Occipital lobe (tissue), 2 donors: Measurements from ENCODE around the gene STARD3. TPM values are rescaled to one million over a fixed set of nuclear protein-coding genes. Genes with fewer than 3 reads are reported as not detected.
"Not testable (repeated sequence)": the region's sequence is repeated elsewhere in the genome, so short reads cannot be mapped to it uniquely, and the experiment has no call there.

Experiments
- DNase-seq: peaks from one replicate; lab custom pipeline; 2025; lab: John Stamatoyannopoulos, UW
- total RNA-seq: library from RNA; depleted of rRNA; stranded (reverse); fragments of >200 nt; gene quantifications from one replicate; pipeline ENCODE4 v1.2.3, GENCODE V29; 2014

The STARD3 gene
- total RNA-seq, 1 donor from 2014 or later = 16.2 TPM

DNA sequence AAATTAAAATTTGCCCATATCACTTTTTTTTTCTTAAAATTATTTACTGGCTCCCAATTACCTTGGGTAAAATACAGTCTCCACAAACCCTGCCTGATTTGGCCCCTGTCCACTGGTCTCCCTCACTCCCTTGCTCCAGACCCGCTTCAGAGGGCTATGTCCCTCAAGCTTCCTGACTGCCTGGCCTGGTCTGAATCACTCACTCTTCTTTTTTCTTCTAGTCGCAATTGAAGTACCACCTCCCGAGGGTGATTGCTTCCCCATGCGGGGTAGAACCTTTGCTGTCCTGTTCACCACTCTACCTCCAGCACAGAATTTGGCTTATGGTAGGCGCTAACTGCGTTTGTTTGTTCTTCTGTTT, 51.5 kb downstream of the STARD3 start:
- DNase-seq = no peak

DNA sequence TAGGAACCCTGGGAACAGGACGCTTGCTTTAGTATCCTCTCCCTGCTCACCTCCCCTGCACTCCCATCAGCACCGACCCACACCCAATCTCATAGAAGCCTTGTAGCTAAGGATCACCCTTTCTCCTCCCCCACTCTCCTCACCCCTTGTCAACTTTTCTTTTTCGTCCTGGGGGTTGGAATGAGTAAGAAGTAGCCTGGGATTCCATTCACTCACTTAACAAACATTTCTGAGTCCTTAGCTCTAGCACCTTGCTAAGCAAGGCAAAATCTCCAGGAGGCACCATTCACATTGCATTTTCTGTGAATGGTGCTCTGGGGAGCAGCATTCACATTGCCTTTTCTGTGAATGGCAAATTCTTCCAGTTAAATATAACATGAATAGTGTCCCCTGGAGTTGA, 52.0 kb downstream of the STARD3 start:
- DNase-seq = no peak

GRCh38 chr17:39694593-39694992, 57.6 kb downstream of the STARD3 start:
- no peak for DNase-seq

DNA sequence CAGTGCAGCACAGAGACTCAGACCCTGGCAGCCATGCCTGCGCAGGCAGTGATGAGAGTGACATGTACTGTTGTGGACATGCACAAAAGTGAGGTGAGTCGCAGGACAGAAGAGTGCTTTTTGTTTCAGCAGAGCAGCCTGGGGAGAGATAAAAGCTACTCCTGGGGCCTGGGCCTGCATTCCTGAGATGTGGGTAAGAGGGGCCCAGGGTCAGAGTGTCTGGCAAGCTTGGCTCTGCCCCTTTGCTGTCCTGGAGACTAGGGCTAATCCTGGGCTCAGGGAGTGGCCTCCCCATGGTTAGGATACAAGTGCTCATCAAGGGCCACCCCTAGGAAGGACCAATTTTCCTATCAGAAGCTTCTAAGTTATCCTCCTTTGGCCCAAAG, 58.1 kb downstream of the STARD3 start:
- no peak for DNase-seq

DNA sequence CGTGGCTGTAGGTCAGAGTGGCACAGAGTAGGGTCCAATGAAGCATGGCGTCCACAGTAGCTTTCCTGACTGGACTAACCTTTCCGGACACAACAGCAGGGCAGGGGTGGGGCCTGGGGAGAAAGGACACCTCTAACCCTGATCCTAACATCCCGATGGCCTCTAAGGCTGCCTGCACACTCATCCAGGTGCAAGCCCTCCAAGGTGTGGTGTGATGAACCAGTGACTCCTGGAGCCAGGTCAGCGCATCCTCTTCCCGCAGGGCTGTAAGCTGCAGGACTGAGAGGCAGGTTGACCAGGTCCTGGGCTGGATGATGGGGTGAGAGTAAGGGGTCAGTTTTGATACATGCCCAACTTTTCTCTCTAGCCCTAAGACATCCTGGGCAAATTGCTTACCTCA, 59.8 kb downstream of the STARD3 start:
- no peak for DNase-seq

DNA sequence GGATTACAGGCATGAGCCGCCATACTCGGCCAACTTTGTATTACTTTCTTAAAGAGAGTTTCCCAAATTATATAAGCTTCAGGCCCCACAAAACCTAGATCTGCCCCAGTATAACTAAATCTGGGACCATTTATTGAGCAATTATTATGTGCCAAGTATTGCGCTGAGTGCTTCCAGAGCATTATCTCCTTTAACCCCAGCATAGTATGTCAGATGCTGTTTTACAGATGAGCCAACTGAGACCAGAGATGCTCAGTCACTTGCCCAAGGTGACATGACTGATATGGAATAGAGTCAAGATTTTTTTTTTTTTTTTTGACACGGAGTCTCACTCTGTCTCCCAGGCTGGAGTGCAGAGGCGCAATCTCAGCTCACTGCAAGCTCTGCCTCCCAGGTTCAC, 61.0 kb downstream of the STARD3 start:
- no peak for DNase-seq

- not testable (repeated sequence) for DNase-seq
Observed at GRCh38 chr17:39699157-39699817, 62.3 kb downstream of the STARD3 start.

DNA sequence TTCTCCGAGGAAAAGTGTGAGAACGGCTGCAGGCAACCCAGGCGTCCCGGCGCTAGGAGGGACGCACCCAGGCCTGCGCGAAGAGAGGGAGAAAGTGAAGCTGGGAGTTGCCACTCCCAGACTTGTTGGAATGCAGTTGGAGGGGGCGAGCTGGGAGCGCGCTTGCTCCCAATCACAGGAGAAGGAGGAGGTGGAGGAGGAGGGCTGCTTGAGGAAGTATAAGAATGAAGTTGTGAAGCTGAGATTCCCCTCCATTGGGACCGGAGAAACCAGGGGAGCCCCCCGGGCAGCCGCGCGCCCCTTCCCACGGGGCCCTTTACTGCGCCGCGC, 62.8 kb downstream of the STARD3 start, which contains the start of gene ERBB2:
Gene ERBB2 (plus strand): TSS at position 247 of the 330 bp plus-strand sequence. CDS start 175 bp downstream, outside the sequence.
- DNase-seq = no peak

GRCh38 chr17:39700148-39700987, 63.4 kb downstream of the STARD3 start:
- no peak for DNase-seq

- no peak for DNase-seq
Observed at GRCh38 chr17:39701012-39701783, 64.3 kb downstream of the STARD3 start.

DNA sequence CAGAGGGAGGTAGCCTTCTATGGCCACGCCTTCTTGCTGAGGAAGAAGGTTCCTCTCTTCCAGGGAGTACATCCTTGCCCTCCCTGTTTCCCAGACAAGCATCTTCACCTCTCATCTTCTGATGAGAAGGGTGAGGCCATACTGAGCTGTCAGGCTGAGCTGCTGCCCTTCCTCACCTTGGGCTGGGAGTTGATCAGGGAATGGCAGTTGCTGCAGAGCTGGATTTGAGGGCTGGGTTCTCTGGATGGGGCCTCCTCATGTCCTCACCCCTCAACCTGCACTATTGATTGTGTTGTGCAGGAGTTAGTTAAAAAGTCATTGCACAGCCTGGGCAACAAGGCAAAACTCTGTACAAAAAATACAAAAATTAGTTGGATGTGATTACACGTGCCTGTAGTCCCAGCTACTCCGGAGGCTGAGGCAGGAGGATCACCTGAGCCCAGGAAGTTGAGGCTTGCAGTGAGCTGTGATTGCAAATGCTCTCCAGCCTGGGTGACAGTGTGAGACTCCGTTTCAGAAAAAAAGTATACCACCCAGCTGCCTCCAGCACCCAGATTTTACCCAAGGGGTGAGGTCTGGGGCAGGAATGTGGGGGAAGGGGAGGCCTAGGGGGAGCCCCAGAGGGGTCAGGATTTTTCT, 65.0 kb downstream of the STARD3 start:
- DNase-seq = no peak

- no peak for DNase-seq
Observed at GRCh38 chr17:39702901-39703893, 66.3 kb downstream of the STARD3 start.

GRCh38 chr17:39703913-39704312, 67.0 kb downstream of the STARD3 start:
- DNase-seq = no peak

GRCh38 chr17:39704821-39705551, 68.0 kb downstream of the STARD3 start:
- no peak for DNase-seq

GRCh38 chr17:39705786-39706348, 68.9 kb downstream of the STARD3 start:
- no peak for DNase-seq

DNA sequence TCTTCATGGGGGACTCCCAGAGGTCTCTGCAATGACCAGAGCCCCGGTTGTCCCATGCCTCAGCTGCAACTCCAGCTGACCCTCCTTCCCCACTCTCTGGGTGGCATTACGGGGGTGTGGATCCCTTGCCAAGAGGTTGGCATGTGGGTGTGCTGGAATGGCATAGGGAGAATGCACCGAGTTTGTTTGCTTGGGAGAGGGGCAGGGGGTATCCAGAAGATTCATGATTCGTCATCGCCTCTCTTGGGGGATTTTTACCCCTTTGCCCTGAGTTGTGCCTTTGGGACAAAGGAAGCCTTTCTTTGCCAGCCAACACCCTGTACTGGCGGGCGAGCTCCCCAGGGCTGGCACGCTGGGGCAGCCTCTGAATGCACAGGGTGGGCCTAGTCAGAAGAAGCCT, 69.4 kb downstream of the STARD3 start:
- DNase-seq = no peak

DNA sequence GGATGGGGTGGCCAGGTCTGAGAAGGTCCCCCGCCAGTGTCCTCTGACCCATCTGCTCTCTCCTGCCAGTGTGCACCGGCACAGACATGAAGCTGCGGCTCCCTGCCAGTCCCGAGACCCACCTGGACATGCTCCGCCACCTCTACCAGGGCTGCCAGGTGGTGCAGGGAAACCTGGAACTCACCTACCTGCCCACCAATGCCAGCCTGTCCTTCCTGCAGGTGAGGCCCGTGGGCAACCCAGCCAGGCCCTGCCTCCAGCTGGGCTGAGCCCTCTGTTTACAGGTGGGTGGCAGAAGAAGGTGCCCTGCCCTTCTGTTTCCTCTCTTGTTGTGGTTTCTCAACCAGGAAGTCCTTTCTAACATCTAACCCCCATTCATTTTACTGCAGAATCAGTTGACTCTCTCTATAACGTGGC, 70.0 kb downstream of the STARD3 start:
- DNase-seq = no peak

- DNase-seq = no peak
Observed at GRCh38 chr17:39709319-39709997, 72.5 kb downstream of the STARD3 start.
